Muscle of leg (tissue), 11 donors: ENCODE measurements around the gene GABPA. TPM values are rescaled to one million over a fixed set of nuclear protein-coding genes. Genes with fewer than 3 reads are reported as not detected.
"Not testable (repeated sequence)": the region's sequence is repeated elsewhere in the genome, so short reads cannot be mapped to it uniquely, and the experiment has no call there.

Experiments
- DNase-seq: peaks from one replicate; pipeline ENCODE4 v3.0.0; 2013
- H3K27ac ChIP-seq: one replicate; pipeline ENCODE4 v1.5.1; 2013; ENCODE audit warnings: mild to moderate bottlenecking, low read length, control low read depth
- H3K27me3 ChIP-seq: one replicate; pipeline ENCODE4 v1.6.1; 2013; ENCODE audit warnings: low read length; ENCODE audit not compliant: control insufficient read depth, insufficient read depth
- H3K36me3 ChIP-seq: one replicate; pipeline ENCODE4 v1.6.1; 2013; ENCODE audit warnings: low read length; ENCODE audit not compliant: control insufficient read depth, insufficient read depth
- H3K4me1 ChIP-seq: one replicate; pipeline ENCODE4 v1.6.1; 2013; ENCODE audit warnings: low read length; ENCODE audit not compliant: control insufficient read depth, insufficient read depth
- H3K4me3 ChIP-seq: one replicate; pipeline ENCODE4 v1.5.1; 2013; ENCODE audit warnings: low read length, control low read depth
- H3K9me3 ChIP-seq: replicated peaks from 2 replicates; pipeline ENCODE4 v1.6.1; 2013; ENCODE audit warnings: low read depth, low read length; ENCODE audit not compliant: control insufficient read depth
- WGBS: methylation state at CpG from one replicate; pipeline ENCODE4 v1.1.5; 2013; ENCODE audit warnings: missing lambda C conversion rate; ENCODE audit not compliant: insufficient coverage; 5-methylcytosine and 5-hydroxymethylcytosine counted together
- polyA plus RNA-seq, 8 donors: library from polyadenylated mRNA; unstranded; fragments of 120-200 nt; gene quantifications; one replicate each; pipeline versions ENCODE4 v1.2.1 to v1.2.3, GENCODE V29; 2013; ENCODE audit warnings: inconsistent platforms in 1 of 8, low replicate concordance in 1 of 8; ENCODE audit not compliant: insufficient read length in 8 of 8, insufficient read depth in 1 of 8
- total RNA-seq: library from RNA; stranded (reverse); fragments of 120-200 nt; gene quantifications from one replicate; pipeline ENCODE4 v1.2.4, GENCODE V29; 2013

The GABPA gene
- total and polyA plus RNA-seq, 9 donors = 23.2 to 39.7 (median 29.6) TPM

DNA sequence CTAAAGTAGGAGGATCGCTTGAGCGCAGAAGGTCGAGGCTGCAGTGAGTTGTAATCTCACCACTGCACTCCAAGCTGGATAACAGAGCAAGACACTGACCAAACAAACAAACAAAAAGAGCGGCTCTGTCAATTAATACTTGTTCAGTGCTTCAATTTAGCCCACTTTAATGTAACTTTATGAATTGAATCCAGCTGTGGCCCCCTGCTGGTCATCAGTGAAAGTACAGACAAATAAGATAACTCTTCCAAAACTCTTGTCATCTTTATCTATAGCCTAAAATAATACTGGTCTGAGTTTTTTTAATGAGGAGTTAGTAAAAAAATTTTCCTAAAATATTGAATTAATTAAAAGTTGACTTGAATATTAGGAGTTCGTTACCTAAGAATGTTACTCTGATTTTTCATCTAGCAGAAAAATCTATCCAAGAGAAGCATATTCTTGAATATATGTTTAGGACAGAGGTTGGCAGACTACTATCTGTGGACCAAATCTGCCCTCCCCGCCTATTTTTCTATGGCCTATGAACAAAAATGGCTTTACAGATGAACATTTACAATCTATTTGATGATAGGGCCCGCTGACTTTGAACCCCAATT lies 26.2 kb upstream of the GABPA start:
- WGBS = no CpG with 5 or more reads among the region's 7 CpGs
- H3K27ac ChIP-seq = no peak overlapping the region
- peak; percentile 63 for DNase-seq
- H3K4me3 ChIP-seq = no peak overlapping the region
- no peaks in the 10 kb centered on the region for H3K27me3 ChIP-seq
- no peaks in the 10 kb centered on the region for H3K9me3 ChIP-seq
- no peaks in the 10 kb centered on the region for H3K36me3 ChIP-seq
- no peaks in the 10 kb centered on the region for H3K4me1 ChIP-seq

DNA sequence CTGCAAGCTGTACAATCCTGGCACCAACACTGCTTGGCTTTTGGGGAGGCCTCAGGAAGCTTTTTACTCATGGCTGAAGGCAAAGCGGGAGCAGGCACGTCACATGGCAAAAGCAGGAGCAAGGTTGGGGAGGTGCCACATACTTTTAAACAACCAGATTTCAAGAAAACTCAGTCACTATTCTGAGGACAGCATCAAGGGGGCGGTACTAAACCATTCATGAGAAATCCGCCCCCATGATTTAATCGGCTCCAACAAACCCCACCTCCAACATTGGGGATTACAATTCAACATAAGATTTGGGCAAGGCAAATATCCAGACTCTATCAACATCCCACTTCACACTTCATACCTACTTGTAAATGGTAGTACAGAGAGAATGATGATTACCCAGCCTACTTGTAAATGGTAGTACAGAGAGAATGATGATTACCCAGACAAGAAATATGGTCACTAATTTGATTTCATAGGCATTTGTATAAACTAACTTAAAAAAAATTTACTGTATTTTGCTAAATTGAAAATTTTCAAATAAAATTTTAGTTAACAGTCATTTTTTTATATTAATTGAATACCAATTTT lies 25.0 kb upstream of the GABPA start:
- no peaks in the 10 kb centered on the region for H3K9me3 ChIP-seq
- no peaks in the 10 kb centered on the region for H3K4me1 ChIP-seq
- peaks cover 5% of the 10 kb centered on the region for H3K36me3 ChIP-seq
- no peaks in the 10 kb centered on the region for H3K27me3 ChIP-seq
- WGBS = 82% methylated on average over 3 of the region's 5 CpGs
- H3K4me3 ChIP-seq = no peak overlapping the region
- H3K27ac ChIP-seq = no peak overlapping the region
- no peak for DNase-seq

DNA sequence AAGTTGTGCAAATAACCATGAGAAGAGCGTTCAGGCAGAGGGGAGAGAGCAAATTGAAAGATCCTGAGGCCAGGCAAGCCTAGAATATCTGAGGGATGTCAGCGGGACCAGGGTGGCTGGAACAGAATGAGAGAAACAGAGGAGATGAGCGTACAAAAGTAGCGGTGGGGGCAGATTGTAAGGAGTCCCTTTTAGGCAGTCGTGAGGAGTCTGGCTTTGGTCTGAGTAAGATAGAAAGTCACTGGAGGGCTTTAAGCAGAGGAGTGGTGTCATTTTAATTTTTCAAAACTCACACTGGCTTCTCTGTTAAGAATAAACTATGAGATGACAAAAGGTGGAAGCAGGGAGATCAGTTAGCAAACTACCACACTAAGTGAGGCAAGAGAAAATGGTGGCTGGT lies 24.2 kb upstream of the GABPA start:
- H3K4me3 ChIP-seq = no peak overlapping the region
- 83% methylated on average over 4 of the region's 5 CpGs for WGBS
- no peak overlapping the region for H3K27ac ChIP-seq
- H3K4me1 ChIP-seq = no peaks in the 10 kb centered on the region
- H3K9me3 ChIP-seq = no peaks in the 10 kb centered on the region
- no peaks in the 10 kb centered on the region for H3K27me3 ChIP-seq
- H3K36me3 ChIP-seq = peaks cover 12% of the 10 kb centered on the region
- DNase-seq = no peak

DNA sequence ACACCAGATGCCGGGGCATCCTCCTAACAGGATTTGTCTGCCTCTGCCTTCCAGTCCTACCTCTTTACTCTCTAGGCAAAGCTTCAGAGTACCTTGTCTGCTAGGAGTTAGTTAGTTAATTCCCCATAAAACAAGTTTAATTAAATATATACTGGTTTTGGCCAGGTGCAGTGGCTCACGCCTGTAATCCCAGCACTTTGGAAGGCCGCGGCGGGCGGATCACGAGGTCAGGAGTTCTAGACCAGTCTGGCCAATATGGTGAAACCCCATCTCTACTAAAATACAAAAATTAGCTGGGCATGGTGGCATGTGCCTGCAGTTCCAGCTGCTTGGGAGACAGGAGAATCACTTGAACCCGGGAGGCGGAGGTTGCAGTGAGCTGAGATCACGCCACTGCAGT lies 20.7 kb upstream of the GABPA start:
- H3K27me3 ChIP-seq, H3K4me3 ChIP-seq, H3K27ac ChIP-seq, H3K4me1 ChIP-seq, H3K9me3 ChIP-seq, DNase-seq: not testable (repeated sequence)
- WGBS = no CpG with 5 or more reads among the region's 10 CpGs
- H3K36me3 ChIP-seq = peaks cover 23% of the 10 kb centered on the region

DNA sequence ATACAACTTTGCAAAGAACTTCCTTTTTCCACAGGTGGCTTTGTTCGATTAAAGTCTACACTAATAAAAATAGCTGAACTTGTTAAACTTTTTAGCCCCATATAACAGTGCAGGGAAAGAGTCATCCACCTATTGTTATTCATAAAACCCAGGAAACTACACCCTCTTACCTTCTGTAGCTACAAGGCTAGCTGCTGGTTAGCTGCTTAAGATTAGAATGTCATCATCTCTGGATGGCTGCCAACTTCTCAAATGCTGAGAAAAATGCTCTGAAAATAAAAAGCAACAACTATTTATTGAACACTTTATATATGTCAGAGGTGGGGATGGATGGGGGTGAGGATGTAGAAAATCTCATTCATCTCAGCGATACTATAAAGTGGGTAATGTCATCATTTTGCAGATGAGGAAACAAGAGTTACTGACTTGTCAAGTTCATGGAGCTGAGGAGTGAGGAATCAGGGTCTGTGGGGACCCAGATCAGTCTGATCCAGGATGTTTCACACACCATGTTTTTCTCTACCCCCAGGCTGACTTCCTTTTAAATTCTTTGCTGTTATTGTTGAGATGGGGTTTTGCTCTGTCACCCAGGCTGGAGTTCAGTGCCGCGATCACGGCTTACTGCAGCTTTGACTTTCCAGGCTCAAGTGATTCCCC lies 17.2 kb upstream of the GABPA start:
- H3K36me3 ChIP-seq = peaks cover 31% of the 10 kb centered on the region
- H3K4me1 ChIP-seq = no peaks in the 10 kb centered on the region
- DNase-seq = peak; percentile 45
- peak overlapping the region; percentile 4 for H3K27ac ChIP-seq
- H3K27me3 ChIP-seq = no peaks in the 10 kb centered on the region
- no peaks in the 10 kb centered on the region for H3K9me3 ChIP-seq
- no CpG with 5 or more reads among the region's 5 CpGs for WGBS
- H3K4me3 ChIP-seq = no peak overlapping the region

DNA sequence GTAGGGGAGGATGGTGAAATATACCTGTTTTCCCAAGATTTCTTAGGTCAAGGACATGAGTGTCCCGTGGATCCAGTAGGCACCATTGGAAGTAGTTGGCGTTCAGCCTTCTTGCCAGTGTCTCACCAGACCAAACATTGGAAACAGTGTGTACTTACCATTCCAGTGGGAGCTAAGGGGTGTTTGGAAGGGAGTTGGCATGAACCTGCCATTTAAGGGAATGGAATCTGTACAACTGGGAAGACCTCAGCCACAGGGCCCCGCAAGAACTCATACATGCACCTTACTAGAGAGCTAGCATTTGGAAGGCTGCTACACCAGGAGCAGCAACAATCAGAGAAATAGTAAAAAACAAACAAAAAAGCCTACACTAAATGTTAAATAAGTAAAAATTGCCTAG lies 12.8 kb upstream of the GABPA start:
- DNase-seq = no peak
- no peak overlapping the region for H3K27ac ChIP-seq
- no peaks in the 10 kb centered on the region for H3K4me1 ChIP-seq
- no peaks in the 10 kb centered on the region for H3K9me3 ChIP-seq
- H3K27me3 ChIP-seq = no peaks in the 10 kb centered on the region
- H3K4me3 ChIP-seq = no peak overlapping the region
- peaks cover 30% of the 10 kb centered on the region for H3K36me3 ChIP-seq
- WGBS = 100% methylated on average over 2 of the region's 3 CpGs

DNA sequence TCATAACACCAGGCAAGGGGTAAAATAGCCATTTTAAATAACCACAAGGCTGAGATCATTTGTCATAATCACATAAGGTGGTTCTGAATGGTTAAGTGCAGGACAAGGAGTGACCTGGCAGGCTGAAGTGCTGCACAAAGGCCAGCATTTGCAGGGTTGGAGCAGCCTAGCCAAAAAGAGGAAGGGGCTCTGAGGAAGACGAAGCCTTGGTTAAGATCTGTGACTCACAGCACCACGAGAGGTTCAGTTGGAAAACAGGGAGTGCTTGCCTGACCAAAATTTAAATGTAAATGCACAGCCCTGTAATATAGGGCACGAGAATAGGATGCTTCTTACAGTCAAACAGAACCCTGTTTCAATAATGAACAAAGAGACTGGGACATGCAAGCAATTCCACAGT lies 12.1 kb upstream of the GABPA start:
- no peak for DNase-seq
- Histone ChIP-seq H3K4me3 (no peak overlapping the region), H3K27me3 (no peaks in the 10 kb centered on the region), H3K27ac (no peak overlapping the region), H3K36me3 (peaks cover 32% of the 10 kb centered on the region), H3K9me3 (no peaks in the 10 kb centered on the region), H3K4me1 (no peaks in the 10 kb centered on the region)
- WGBS = 76% methylated on average over 3 of the region's 3 CpGs

DNA sequence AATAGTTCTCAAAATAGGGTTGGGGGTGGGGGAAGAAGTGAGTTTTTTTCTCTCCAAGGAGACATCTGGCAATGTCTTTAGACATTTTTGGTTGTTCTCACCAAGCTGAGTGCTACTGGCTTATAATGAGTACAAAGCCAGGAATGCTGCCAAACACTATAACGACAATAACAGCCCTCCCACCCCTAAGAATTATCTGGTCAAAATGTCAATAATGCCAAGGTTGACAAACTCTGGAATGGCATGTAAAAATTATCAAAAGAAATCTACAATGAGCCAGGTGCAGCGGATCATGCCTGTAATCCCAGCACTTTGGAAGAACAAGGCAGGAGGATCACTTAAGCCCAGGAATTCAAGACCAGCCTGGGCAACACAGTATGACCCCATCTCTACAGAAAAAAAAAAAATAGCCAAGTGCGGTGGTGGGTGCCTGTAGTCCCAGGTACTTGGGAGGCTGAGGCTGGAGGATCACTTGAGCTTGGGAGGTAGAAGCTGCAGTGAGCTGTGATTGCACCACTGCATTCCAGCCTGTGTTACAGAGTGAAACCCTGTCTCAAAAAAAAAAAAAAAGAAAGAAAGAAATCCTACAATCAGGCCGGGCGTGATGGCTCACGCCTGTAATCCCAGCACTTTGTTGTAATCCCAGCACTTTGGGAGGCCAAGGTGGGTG lies 2.5 kb upstream of the GABPA start:
- peak overlapping the region; percentile 49 for H3K27ac ChIP-seq
- peaks cover 28% of the 10 kb centered on the region for H3K36me3 ChIP-seq
- peaks cover 6% of the 10 kb centered on the region for H3K4me1 ChIP-seq
- no peaks in the 10 kb centered on the region for H3K27me3 ChIP-seq
- H3K9me3 ChIP-seq = no peaks in the 10 kb centered on the region
- peak; percentile 33 for DNase-seq
- H3K4me3 ChIP-seq = no peak overlapping the region
- 40% methylated on average over 1 of the region's 6 CpGs for WGBS

DNA sequence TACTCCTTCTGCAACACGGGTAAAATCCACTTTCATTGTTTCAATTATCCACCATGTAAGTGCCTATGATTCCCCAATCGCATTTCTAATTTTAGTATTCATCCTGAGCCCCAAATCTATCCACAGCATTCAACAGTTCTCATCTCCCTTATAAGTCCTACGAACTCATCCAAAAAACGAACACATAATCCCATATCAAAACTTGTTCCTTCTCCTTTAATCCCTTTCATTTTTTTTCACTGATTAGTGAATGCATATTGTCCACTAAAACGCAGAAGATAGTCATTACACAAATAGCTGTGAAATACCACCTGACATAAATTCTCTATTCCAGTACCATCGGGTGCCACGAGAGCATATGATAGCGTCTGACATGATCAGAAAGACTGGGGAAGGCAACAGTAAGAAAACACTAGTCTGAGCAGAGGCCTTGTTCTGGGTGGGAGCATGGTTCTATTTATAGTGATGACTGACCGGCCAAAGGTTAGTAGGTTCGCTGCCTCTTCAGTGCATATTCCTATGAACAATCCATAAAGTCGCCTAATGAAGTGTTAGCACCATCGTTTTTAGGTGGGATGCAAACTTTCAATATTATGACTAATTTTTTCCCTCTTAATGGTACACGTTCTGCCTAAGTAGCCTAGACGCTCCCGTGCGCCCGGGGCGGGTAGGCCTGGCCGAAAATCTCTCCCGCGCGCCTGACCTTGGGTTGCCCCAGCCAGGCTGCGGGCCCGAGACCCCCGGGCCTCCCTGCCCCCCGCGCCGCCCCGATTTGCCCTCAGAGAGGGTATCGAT lies 716 bp upstream of the GABPA start:
- DNase-seq = peak; percentile 63
- Histone ChIP-seq H3K27ac (peak overlapping the region; percentile 100), H3K4me1 (peaks cover 6% of the 10 kb centered on the region), H3K9me3 (no peaks in the 10 kb centered on the region), H3K36me3 (peaks cover 13% of the 10 kb centered on the region), H3K27me3 (no peaks in the 10 kb centered on the region), H3K4me3 (peak overlapping the region; percentile 73)
- WGBS = 10% methylated on average over 22 of the region's 30 CpGs

DNA sequence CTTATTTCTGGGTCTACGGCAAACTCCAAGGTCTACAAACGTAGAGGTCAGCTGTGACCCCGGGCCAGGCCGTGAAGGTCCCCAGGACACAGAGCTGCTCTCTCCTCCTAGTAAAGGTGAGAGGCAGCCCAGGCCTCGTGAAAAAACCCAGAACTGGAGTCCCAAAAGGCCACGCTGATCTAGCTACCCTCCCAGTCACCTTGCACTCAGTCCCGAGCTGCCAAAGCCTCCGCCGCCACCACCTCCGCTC lies 193 bp upstream of the GABPA start:
- Histone ChIP-seq H3K4me3 (peak overlapping the region; percentile 73), H3K27ac (peak overlapping the region; percentile 100), H3K4me1 (peaks cover 6% of the 10 kb centered on the region), H3K9me3 (no peaks in the 10 kb centered on the region), H3K27me3 (no peaks in the 10 kb centered on the region), H3K36me3 (peaks cover 11% of the 10 kb centered on the region)
- WGBS = 0% methylated on average over 9 of the region's 10 CpGs
- no peak for DNase-seq
